Measurements from ENCODE around the gene NDUFB1.

NDUFB1 gene

GRCh38 chr14:92093320-92093719 lies 28.2 kb downstream of the NDUFB1 start:
- DNase-seq: no peak

DNA sequence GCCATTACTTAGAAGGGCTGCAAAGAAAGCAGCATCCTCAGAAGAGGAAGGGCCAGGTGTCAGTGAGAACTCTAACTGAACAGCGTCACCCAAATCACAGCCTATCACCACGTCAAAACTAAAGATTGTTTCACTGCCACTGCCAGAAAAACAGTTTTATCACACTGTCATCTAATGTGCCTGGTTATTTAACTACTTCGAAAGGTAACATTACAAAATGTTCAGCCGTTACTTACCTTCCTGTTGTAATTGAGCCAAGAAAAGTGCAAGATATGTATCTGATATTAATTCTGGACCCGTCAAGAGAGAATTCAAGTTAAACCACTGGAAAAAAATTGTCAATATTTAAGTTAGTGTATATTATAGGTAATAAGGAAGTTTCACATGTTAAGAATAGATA lies 33.0 kb downstream of the NDUFB1 start:
- DNase-seq: no peak

DNA sequence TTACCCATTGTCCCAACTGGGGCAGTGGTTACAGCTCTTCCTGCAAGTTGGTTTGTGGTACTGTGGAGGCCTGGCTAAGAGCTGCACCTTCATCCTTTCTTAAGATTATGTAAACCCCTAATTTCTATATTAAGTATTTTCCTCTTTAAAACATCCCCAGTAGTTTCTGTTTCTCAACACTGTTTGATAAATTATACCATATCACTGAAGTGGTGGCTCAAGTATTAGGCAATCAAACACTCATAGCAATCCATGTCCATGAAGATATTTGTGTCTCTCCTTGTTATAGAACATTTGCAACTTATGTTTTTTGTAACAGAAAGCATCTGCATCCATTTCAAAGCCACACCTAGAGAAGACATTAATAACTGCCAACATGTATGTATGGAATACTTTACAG lies 47.0 kb downstream of the NDUFB1 start:
- no peak for DNase-seq
